Measurements from ENCODE around the gene HMGB2. TPM values are rescaled to one million over a fixed set of nuclear protein-coding genes. Genes with fewer than 3 reads are reported as not detected.

HMGB2 gene
- total and polyA plus RNA-seq, 2 of the 8 experiments (the other 6 are each of a cell fraction or from before 2014, with no cell fraction given), result 54.7 to 218 TPM

DNA sequence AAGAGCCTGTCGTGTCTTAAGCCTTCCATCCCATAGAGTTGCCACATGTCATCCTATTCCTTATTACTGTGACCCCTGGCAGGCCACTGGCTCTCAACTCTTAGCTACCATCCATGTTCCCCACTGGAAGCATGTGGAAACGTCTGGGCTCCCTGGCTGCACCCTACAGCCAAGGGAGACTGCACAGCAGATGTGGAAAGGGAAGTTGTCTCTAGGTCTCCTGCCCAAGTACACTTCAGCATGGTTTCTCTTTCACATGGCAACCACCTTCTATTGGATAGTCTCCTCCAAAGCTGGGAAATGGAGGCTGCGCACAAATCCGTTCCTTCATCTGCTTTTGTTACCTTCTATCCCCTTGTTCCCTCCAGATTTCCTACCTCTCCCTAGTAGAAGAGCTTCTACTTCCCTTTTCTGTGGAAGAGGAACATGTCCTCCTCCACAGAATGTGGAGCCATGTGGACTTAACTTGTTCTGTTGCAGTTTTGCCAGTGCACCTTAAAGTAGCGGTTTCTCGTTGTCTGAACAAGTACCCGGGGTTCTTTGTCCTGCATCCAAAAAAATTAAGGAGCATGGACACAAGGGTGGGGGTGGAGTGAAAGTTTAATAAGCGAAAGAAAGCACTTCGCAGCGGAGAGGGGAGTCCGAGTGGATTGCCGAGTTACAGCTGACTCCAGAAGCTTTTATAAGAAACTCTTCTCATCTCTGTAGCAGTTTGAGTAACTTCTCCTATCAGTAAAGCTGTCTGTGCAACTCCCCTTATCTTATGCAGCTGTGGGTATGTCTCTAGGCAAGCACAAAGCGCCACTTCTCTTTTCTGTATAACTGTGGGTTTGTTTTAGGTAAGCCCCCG lies 52.5 kb downstream of the HMGB2 start:
- Histone ChIP-seq H3K14ac (ENCODE audit: insufficient read length) (no peak overlapping the region), H3K27ac (ENCODE audit: low read depth, low read length) (no peak overlapping the region), H3K56ac (replicated peaks; ENCODE audit: insufficient read length, low read depth, low read length) (no peak overlapping the region), H2BK12ac (ENCODE audit: low read depth, low read length) (no peak overlapping the region), H2AFZ (ENCODE audit: low read length) (no peak overlapping the region), H4K91ac (replicated peaks; ENCODE audit: insufficient read length, low read length) (no peak overlapping the region), H4K5ac (ENCODE audit: insufficient read length, low read depth, low read length) (no peak overlapping the region), H3K79me1 (ENCODE audit: low read depth, low read length) (no peaks in the 10 kb centered on the region; the same call in 1 of the 2 replicates), H2BK15ac (ENCODE audit: low read length) (no peak overlapping the region), H2BK120ac (replicated peaks; ENCODE audit: low read depth, low read length) (no peak overlapping the region), H3K4ac (replicated peaks; ENCODE audit: insufficient read length, low read depth, low read length) (no peak overlapping the region), H3K23me2 (ENCODE audit: low read depth, low read length) (no peaks in the 10 kb centered on the region), H3K18ac (ENCODE audit: extremely low read depth, low read length) (no peak overlapping the region), H3K27me3 (replicated peaks in 1 of 4; ENCODE audit: control insufficient read depth in 3 of 4, extremely low read depth in 1 of 4, insufficient read depth in 3 of 4, low read length in 3 of 4) (no peaks in the 10 kb centered on the region), H3K9me3 (ENCODE audit: insufficient read depth in 2 of 2, low read depth in 1 of 2, low read length in 1 of 2) (peaks cover 23 to 30% of the 10 kb centered on the region in 2 experiments), H2AK5ac (ENCODE audit: low read depth, low read length) (no peak overlapping the region), H3K4me1 (replicated peaks in 1 of 4; ENCODE audit: control insufficient read depth in 3 of 4, insufficient read depth in 4 of 4, low read length in 3 of 4) (no peaks in the 10 kb centered on the region), H3K4me3 (ENCODE audit: extremely low read depth in 1 of 4, insufficient read depth in 2 of 4, low read depth in 3 of 4, low read length in 4 of 4) (no peak overlapping the region), H3K23ac (ENCODE audit: insufficient read length) (no peak overlapping the region), H2BK20ac (ENCODE audit: low read length) (no peak overlapping the region), H3K36me3 (ENCODE audit: control insufficient read depth in 2 of 4, insufficient read depth in 4 of 4, low read length in 3 of 4) (peaks cover 0 to 27% (median 7%) of the 10 kb centered on the region in 4 experiments; a peak in 3 of 8 replicates), H3K79me2 (ENCODE audit: control insufficient read depth in 1 of 2, insufficient read depth in 2 of 2, low read length in 2 of 2) (peaks cover 0 to 35% of the 10 kb centered on the region in 2 experiments; a peak in 2 of 4 replicates), H2BK5ac (ENCODE audit: low read depth, low read length) (no peak overlapping the region), H4K20me1 (replicated peaks in 1 of 2; ENCODE audit: control insufficient read depth in 1 of 2, insufficient read depth in 2 of 2, low read length in 2 of 2) (no peaks in the 10 kb centered on the region), H3K4me2 (ENCODE audit: insufficient read depth in 1 of 2, low read depth in 2 of 2, low read length in 2 of 2) (no peak overlapping the region), H4K8ac (ENCODE audit: extremely low read depth, insufficient read depth, low read length) (no peak overlapping the region), H3K9ac (replicated peaks in 1 of 4; ENCODE audit: extremely low read depth in 1 of 4, low read depth in 3 of 4, low read length in 3 of 4) (no peak overlapping the region)
- ChIA-PET CTCF (ENCODE audit: partially characterized antibody) (interaction anchor here (1.0 to 10.0 kb wide), 18 partner anchors 8 to 269 kb away, joined by 3 to 62 read pairs (median 4); partner anchors contain the start of gene GALNT7), POLR2A (ENCODE audit: partially characterized antibody) (no interaction called here)
- DNase-seq (ENCODE audit: low read depth in 1 of 2, low spot score in 2 of 2), result no peak
- no peak for FAIRE-seq
- WGBS, 2 experiments (ENCODE audit: extremely low coverage in 1 of 2, insufficient coverage in 1 of 2, insufficient read length in 1 of 2, insufficient replicate concordance in 2 of 2, low coverage in 1 of 2, low lambda C conversion rate in 2 of 2, missing lambda C conversion rate in 1 of 2), result 87% methylated on average over 14 of the region's 14 CpGs; no CpG with 5 or more reads in 1 of the 2 experiments
- TF ChIP-seq JUND (IDR thresholded peaks at IDR 0.05; ENCODE audit: low read length) (no peak), SRF (IDR thresholded peaks at IDR 0.05; ENCODE audit: low read depth, low read length) (no peak), SIN3A (conservative IDR thresholded peaks at IDR 0.05 in 1 of 2, IDR thresholded peaks at IDR 0.05 in 1 of 2; ENCODE audit: low read depth in 1 of 2, low read length in 2 of 2) (no peak), KDM1A (IDR thresholded peaks at IDR 0.05; ENCODE audit: borderline replicate concordance, low read length) (no peak), TAF1 (IDR thresholded peaks at IDR 0.05; ENCODE audit: low read depth, low read length) (no peak), POLR2AphosphoS5 (IDR thresholded peaks at IDR 0.05; ENCODE audit: low read depth, low read length) (no peak), CHD1 (IDR thresholded peaks at IDR 0.05; ENCODE audit: low read depth, low read length) (no peak), EGR1 (IDR thresholded peaks at IDR 0.05; ENCODE audit: borderline replicate concordance, low read depth, low read length) (no peak), SP4 (IDR thresholded peaks at IDR 0.05; ENCODE audit: low read length) (no peak), ASH2L (IDR thresholded peaks at IDR 0.05; ENCODE audit: low read length) (no peak), BRCA1 (IDR thresholded peaks at IDR 0.05; ENCODE audit: low read depth, low read length) (no peak)
- TF ChIP-seq, protein P1, sequence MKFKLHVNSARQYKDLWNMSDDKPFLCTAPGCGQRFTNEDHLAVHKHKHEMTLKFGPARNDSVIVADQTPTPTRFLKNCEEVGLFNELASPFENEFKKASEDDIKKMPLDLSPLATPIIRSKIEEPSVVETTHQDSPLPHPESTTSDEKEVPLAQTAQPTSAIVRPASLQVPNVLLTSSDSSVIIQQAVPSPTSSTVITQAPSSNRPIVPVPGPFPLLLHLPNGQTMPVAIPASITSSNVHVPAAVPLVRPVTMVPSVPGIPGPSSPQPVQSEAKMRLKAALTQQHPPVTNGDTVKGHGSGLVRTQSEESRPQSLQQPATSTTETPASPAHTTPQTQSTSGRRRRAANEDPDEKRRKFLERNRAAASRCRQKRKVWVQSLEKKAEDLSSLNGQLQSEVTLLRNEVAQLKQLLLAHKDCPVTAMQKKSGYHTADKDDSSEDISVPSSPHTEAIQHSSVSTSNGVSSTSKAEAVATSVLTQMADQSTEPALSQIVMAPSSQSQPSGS (IDR thresholded peaks at IDR 0.05; ENCODE audit: low read length), result no peak
